Body of pancreas (tissue), 4 donors: ENCODE data around the gene SIX5. TPM values are rescaled to one million over a fixed set of nuclear protein-coding genes. Genes with fewer than 3 reads are reported as not detected.

Experiments
- ATAC-seq: fragments of 150-250 bp; one replicate; pipeline ENCODE4 v1.9.1; 2016
- DNase-seq, 4 donors: peaks; one replicate each; pipeline ENCODE4 v3.0.0-alpha.2; 2019
- H3K27ac ChIP-seq, 4 donors: fragments of 200-600 bp; sonication (generic); 1 replicate in 3 of 4; 2 replicates in 1 of 4; pipeline versions ENCODE4 v1.5.1 to v1.6.1; 2016 to 2019; ENCODE audit warnings: mild to moderate bottlenecking in 1 of 4, mixed read lengths in 1 of 4, moderate library complexity in 1 of 4
- H3K27me3 ChIP-seq, 2 donors: fragments of 200-600 bp; sonication (generic); one replicate each; pipeline ENCODE4 v1.6.0; 2016; ENCODE audit warnings: mild to moderate bottlenecking in 1 of 2
- H3K36me3 ChIP-seq, 2 donors: fragments of 200-600 bp; sonication (generic); replicated peaks in 1 of 2; 2 replicates each; pipeline ENCODE4 v1.5.1; 2016; ENCODE audit warnings: low read depth in 2 of 2; ENCODE audit not compliant: insufficient read depth in 1 of 2
- H3K4me1 ChIP-seq: fragments of 200-600 bp; sonication (generic); one replicate; pipeline ENCODE4 v1.6.0; 2016
- H3K4me3 ChIP-seq, 2 donors: fragments of 200-600 bp; sonication (generic); 1 replicate in 1 of 2; 2 replicates in 1 of 2; pipeline ENCODE4 v1.5.1; 2016 to 2019
- H3K9me3 ChIP-seq, 3 donors: fragments of 200-600 bp; sonication (generic); 1 replicate in 2 of 3; 2 replicates in 1 of 3; pipeline ENCODE4 v1.5.1; 2016
- POLR2A ChIP-seq, 3 donors: fragments of 450-650 bp; IDR thresholded peaks; one replicate each; pipeline ENCODE4 v1.6.1; 2016; ENCODE audit warnings: antibody characterized with exemption in 3 of 3, mild to moderate bottlenecking in 2 of 3
- WGBS, 2 donors: methylation state at CpG; one replicate each; pipeline ENCODE4 v1.1.5; 2017; 5-methylcytosine and 5-hydroxymethylcytosine counted together
- intact Hi-C: fragments of 100-400 bp; cut with DNase I; formaldehyde crosslinking; loops from one replicate; pipeline ENCODE4 v1.15.1; 2023
- total RNA-seq, 2 donors: library from RNA; depleted of rRNA; stranded (reverse); fragments of >200 nt; gene quantifications; one replicate each; pipeline ENCODE4 v1.1.0, GENCODE V29; 2016
- TF ChIP-seq, protein P1 (sequence below), 7 experiments: fragments of 450-650 bp in 4 of 7; fragments of 200-600 bp in 3 of 7; sonication (generic) in 3 of 7; IDR thresholded peaks; one replicate each; pipeline ENCODE4 v1.5.1; 2016 to 2019; ENCODE audit warnings: antibody characterized with exemption in 7 of 7

SIX5 gene
- total RNA-seq, 2 donors from 2014 or later: 21.0 to 60.3 TPM

DNA sequence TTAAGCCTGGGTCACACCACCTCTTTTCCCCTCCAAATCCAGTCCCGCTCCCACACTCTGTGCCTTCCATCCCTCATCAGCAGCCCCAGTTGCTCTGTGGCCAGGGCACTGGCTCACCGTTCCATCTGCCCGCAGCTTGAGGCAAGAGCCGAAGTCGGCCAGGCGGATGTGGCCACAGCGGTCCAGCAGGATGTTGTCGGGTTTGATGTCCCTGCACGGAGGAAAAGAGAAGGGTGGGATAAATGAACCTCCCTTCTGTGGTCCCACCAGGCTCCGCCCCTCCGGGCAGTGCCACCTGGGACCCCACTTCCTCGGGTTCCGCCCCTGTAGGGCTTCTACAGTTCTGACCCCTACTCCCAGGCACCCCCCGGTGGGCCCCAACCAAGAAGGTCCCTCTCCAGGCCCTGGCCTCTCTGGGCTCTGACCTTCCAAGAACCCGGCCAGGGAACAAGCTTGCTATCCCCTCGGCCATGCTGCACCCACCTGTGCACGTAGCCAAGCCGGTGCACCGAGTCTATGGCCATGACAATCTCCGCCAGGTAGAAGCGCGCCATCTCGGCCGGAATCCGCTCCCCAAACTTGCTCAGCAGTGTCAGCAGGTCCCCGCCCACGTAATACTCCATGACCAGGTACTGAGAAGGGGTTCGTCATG is 9.1 kb upstream of the SIX5 start:
- Histone ChIP-seq H3K9me3 (no peaks in the 10 kb centered on the region), H3K4me1 (peaks cover 60% of the 10 kb centered on the region), H3K27ac (no peak overlapping the region), H3K4me3 (no peak overlapping the region), H3K27me3 (no peaks in the 10 kb centered on the region), H3K36me3 (peaks cover 0 to 3% of the 10 kb centered on the region in 2 donors)
- TF ChIP-seq, protein P1, sequence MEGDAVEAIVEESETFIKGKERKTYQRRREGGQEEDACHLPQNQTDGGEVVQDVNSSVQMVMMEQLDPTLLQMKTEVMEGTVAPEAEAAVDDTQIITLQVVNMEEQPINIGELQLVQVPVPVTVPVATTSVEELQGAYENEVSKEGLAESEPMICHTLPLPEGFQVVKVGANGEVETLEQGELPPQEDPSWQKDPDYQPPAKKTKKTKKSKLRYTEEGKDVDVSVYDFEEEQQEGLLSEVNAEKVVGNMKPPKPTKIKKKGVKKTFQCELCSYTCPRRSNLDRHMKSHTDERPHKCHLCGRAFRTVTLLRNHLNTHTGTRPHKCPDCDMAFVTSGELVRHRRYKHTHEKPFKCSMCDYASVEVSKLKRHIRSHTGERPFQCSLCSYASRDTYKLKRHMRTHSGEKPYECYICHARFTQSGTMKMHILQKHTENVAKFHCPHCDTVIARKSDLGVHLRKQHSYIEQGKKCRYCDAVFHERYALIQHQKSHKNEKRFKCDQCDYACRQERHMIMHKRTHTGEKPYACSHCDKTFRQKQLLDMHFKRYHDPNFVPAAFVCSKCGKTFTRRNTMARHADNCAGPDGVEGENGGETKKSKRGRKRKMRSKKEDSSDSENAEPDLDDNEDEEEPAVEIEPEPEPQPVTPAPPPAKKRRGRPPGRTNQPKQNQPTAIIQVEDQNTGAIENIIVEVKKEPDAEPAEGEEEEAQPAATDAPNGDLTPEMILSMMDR (IDR thresholded peaks at IDR 0.05): no peak
- no peak for TF ChIP-seq POLR2A (IDR thresholded peaks at IDR 0.05)
- DNase-seq (no peak), ATAC-seq (no peak)
- intact Hi-C loops: no loop called here
- 92 to 94% methylated on average over 14 to 27 of the region's 28 CpGs for WGBS, 2 donors

DNA sequence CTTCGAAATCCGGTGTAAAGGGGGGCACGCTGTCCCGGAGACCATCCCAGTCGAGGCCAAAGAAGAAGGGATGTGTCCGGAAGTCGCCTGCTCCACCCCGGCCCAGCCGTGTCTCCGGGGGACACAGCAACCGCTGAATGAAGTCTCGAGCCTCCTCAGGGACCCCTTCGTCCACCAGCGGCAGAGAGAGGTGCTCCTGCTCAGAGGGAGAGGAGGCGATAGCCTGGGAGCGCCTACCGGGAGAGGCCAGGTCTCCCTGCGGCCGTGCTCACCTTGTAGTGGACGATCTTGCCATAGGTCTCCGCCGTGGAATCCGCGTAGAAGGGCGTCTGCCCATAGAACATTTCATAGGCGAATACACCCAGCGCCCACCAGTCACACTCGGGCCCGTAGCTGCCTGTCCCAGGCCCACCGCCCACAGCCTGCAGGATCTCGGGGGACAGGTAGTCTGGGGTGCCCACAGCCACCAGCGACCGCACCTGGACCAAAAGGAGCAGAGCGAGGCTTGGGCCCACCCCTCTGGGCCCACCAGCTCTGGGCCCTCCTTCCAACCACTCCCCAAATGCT is 8.4 kb upstream of the SIX5 start:
- Histone ChIP-seq H3K27ac (no peak overlapping the region), H3K36me3 (peaks cover 0 to 3% of the 10 kb centered on the region in 2 donors), H3K27me3 (no peaks in the 10 kb centered on the region), H3K4me3 (no peak overlapping the region), H3K9me3 (no peaks in the 10 kb centered on the region), H3K4me1 (peaks cover 65% of the 10 kb centered on the region)
- ATAC-seq: no peak
- 93 to 99% methylated on average over 14 to 32 of the region's 34 CpGs for WGBS, 2 donors
- TF ChIP-seq POLR2A (IDR thresholded peaks at IDR 0.05): no peak
- TF ChIP-seq, protein P1 (IDR thresholded peaks at IDR 0.05): no peak
- intact Hi-C loops: no loop called here
- no peak for DNase-seq

DNA sequence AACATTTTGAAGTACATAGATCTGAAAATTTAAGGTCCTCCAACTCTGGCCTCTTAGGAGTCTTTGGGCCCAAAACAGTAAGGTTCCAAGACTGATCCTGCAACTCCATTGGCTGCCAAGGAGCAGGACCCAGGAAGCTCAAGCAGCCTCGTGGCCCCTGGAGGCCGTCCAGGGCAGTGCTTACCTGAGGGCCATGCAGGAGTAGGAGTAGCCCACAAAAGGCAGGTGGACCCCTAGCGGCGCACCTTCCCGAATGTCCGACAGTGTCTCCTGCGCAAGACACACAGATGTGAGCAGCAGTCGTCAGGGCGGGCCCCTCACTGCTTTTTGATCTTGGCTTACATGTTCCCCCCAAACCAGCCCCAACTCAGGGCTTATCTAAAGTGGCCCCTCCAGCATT is 5.7 kb upstream of the SIX5 start:
- no peak overlapping the region for H3K4me3 ChIP-seq
- H3K9me3 ChIP-seq: no peaks in the 10 kb centered on the region
- no peak for TF ChIP-seq POLR2A (IDR thresholded peaks at IDR 0.05)
- TF ChIP-seq, protein P1 (IDR thresholded peaks at IDR 0.05): no peak
- peaks cover 0 to 3% of the 10 kb centered on the region in 2 donors for H3K36me3 ChIP-seq
- peak in 1 of 4 donors; percentile 51 for DNase-seq
- H3K27me3 ChIP-seq: no peaks in the 10 kb centered on the region
- WGBS, 2 donors: 82 to 86% methylated on average over 9 of the region's 9 CpGs
- peaks cover 65% of the 10 kb centered on the region for H3K4me1 ChIP-seq
- intact Hi-C loops: no loop called here
- no peak for ATAC-seq
- H3K27ac ChIP-seq: peak overlapping the region in 3 of 4 donors; percentile 8 to 98 (median 12)

DNA sequence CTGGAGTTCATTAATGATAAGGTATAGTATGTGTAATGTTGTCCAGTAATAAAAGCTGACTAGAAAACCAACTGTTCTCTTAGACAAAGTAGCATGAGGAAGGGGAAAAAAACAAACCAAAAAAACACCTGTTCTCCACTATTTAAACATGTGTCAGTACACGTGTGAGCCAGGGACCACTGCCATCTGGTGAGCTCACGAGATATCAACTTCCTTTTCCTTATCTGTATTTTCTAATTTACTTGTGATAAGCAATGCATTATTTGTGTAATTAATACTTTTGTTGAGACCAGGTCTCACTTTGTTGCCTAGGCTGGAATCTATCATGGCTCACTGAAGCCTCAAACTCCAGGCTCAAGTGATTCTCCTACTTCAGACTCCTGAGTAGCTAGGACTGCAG is 4.3 kb upstream of the SIX5 start:
- TF ChIP-seq POLR2A (IDR thresholded peaks at IDR 0.05): peak in 1 of 3 donors; percentile 25
- TF ChIP-seq, protein P1 (IDR thresholded peaks at IDR 0.05): no peak
- WGBS, 2 donors: 0 to 8% methylated on average over 2 of the region's 2 CpGs
- ATAC-seq (no peak), DNase-seq (peak; percentile 77 to 94 (median 88))
- Histone ChIP-seq H3K36me3 (peaks cover 0 to 3% of the 10 kb centered on the region in 2 donors), H3K27me3 (no peaks in the 10 kb centered on the region), H3K9me3 (no peaks in the 10 kb centered on the region), H3K4me1 (peaks cover 55% of the 10 kb centered on the region), H3K27ac (peak overlapping the region; percentile 93 to 98 (median 96)), H3K4me3 (no peak overlapping the region)
- intact Hi-C loops: no loop called here
